ENCODE measurements around the gene TPRG1L. TPM values are rescaled to one million over a fixed set of nuclear protein-coding genes. Genes with fewer than 3 reads are reported as not detected.

TPRG1L gene
- total RNA-seq, 1 donor: 19.4 TPM

DNA sequence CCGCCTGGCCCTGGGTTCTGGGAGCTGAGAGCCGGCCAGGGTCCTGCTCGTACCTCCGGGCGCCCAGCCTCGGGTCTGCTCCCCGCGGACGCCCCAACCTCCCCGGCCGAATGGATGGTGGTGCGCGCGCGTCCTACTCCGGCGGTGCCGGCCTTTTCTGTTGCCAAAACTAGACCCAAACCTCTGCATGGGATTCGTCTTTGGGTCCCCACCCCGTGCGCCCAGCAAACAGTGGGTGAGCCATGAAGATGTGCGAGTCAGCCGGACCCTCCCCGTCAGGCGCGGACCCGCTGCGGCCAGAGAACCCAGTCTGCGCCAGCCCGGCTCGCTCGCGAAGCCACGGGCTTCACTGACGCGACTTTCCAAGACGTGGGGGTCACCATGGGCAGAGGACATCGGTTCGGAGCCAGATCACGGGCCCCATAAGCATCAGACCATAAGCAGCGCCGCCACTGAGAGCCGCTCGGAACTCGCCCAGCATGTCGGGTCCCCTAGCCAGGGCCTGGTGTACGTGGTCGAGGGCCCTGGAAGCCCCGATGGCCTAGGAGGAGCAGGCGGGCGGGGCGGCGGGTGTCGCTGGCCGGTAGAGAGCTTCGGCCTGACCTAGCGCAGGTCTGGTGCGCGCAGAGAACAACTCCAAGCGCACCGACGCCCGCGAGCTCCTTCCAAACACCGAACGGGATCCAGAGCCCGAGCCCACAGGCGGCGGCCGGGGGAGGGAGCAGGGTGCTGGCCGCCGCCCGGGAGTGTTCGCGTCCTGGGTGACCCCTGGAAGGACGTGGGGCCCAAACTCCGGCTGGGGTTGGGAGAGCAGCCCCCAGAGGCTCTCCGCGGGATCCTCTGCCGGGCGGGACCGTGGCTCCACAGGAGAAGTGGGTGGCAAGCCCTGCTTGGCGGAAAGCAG lies 26.5 kb downstream of the TPRG1L start:
- no peak for TF ChIP-seq CTCF (IDR thresholded peaks at IDR 0.05; ENCODE audit: insufficient read depth, low read depth, low read length)
- no peak for DNase-seq (ENCODE audit: low read depth)
- no peak overlapping the region for H3K4me3 ChIP-seq (ENCODE audit: low read depth, low read length)

DNA sequence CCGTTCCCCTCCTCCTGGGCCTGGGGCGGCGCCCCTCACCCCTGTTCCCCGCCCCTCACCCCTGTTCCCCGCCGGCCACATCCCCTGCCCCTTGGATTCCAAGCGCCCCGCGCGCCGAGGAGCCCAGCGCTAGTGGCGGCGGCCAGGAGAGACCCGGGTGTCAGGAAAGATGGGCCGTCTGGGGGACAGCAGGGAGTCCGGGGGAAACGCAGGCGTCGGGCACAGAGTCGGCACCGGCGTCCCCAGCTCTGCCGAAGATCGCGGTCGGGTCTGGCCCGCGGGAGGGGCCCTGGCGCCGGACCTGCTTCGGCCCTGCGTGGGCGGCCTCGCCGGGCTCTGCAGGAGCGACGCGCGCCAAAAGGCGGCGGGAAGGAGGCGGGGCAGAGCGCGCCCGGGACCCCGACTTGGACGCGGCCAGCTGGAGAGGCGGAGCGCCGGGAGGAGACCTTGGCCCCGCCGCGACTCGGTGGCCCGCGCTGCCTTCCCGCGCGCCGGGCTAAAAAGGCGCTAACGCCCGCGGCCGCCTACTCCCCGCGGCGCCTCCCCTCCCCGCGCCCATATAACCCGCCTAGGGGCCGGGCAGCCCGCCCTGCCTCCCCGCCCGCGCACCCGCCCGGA lies 27.2 kb downstream of the TPRG1L start, which contains the start of gene TP73:
Gene TP73 (plus strand): TSS at position 587 of the 618 bp plus-strand sequence. CDS start 29,850 bp downstream, outside the sequence.
- DNase-seq (ENCODE audit: low read depth): no peak
- TF ChIP-seq CTCF (IDR thresholded peaks at IDR 0.05; ENCODE audit: insufficient read depth, low read depth, low read length): no peak
- H3K4me3 ChIP-seq (ENCODE audit: low read depth, low read length): no peak within 1 kb of the TSS

DNA sequence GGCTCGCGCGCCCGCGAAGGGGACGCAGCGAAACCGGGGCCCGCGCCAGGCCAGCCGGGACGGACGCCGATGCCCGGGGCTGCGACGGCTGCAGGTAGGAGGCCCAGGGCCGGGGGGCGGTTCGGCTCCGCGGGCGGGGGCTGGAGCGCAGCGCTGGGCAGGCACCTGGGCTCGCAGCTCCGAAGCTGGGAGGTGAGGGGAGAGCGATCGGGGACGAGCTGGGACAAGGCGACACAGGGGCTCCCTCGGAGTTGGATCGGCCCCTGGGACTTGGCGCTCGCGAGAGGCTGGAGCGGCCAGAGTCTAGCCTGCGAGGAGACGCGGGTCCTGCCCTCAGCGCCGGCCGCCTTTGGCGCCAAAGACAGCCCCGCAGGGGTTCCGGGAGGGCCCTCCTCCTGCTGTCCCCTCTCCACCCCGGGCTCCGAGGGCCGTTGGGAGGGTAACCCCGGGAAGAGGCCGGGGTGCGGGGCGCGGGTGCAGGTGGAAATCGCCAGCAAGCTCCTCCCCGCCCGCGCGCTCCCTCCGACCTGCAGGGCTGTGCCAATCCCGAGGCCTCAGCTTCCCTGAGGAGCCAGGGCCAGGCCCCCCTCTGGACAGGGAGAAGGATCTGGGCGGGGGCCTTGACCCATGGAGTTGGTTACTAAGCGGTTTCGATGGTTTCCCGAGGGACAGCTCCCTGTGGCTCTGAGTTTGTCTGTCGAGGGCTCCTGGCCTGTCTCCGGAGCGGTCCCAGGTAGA lies 27.9 kb downstream of the TPRG1L start:
- no peak overlapping the region for H3K4me3 ChIP-seq (ENCODE audit: low read depth, low read length)

GRCh38 chr1:3653286-3653618 lies 28.4 kb downstream of the TPRG1L start:
- H3K4me3 ChIP-seq (ENCODE audit: low read depth, low read length): no peak overlapping the region
- no peak for TF ChIP-seq CTCF (IDR thresholded peaks at IDR 0.05; ENCODE audit: insufficient read depth, low read depth, low read length)
- no peak for DNase-seq (ENCODE audit: low read depth)

More for the DNA sequence above, 27.9 kb downstream of the TPRG1L start:
- DNase-seq (ENCODE audit: low read depth): no peak
- TF ChIP-seq CTCF (IDR thresholded peaks at IDR 0.05; ENCODE audit: insufficient read depth, low read depth, low read length): no peak

- DNase-seq (ENCODE audit: low read depth): no peak
- no peak overlapping the region for H3K4me3 ChIP-seq (ENCODE audit: low read depth, low read length)
- TF ChIP-seq CTCF (IDR thresholded peaks at IDR 0.05; ENCODE audit: insufficient read depth, low read depth, low read length): no peak
These were observed 29.9 kb downstream of the TPRG1L start for GRCh38 chr1:3654549-3655281.

DNA sequence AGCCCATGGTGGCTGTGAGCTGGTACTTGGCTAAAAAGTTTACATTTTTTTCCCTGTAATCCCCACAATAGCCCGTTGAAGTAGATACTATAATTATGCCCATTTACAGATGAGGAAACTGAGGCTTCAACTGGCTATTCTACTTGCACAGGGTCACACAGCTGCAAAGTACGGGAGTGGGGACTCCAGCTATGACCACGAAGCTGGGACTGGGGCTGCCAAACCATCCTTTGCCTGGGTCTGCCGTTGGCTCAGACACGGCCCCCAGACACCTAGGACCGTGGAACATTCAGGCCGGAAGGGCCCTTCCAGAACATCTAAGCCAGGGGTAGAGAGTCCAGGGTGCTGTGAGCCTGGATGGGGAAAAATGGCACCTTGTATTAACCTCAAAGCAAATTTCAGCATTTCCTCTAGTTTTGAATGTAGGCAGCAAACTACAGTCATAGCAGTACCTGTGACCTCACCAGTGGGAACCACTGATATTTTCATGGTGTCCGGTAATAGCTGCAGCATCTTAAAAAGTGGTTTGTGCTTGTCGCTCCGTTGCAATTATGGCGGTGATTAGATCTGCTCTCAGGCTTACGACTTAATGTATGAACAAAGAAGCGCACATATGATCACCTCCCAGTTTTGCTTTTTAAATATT lies 31.8 kb downstream of the TPRG1L start:
- DNase-seq (ENCODE audit: low read depth): no peak
- H3K4me3 ChIP-seq (ENCODE audit: low read depth, low read length): no peak overlapping the region
- no peak for TF ChIP-seq CTCF (IDR thresholded peaks at IDR 0.05; ENCODE audit: insufficient read depth, low read depth, low read length)
